Skeletal muscle cell (primary cell): ENCODE data around the gene ITM2A.

Experiments used
- DNase-seq: peaks from one replicate; pipeline ENCODE4 v3.0.0-alpha.2; 2010; ENCODE audit warnings: low read depth
- H3K4me3 ChIP-seq: 2 replicates; pipeline ENCODE4 v1.5.1; 2011; ENCODE audit warnings: low read depth, mild to moderate bottlenecking, control low read depth, low read length, moderate library complexity

ITM2A gene

GRCh38 chrX:79330022-79330421 is 37.1 kb downstream of the ITM2A start:
- DNase-seq, result no peak
- H3K4me3 ChIP-seq, result no peak overlapping the region

GRCh38 chrX:79325263-79325958 is 41.7 kb downstream of the ITM2A start:
- H3K4me3 ChIP-seq, result no peak overlapping the region
- DNase-seq, result no peak
